KMS-11 (cell line): ENCODE measurements around the gene TDG.

Experiments
- H2AFZ ChIP-seq: fragments of 200-600 bp; sonication (generic); 2 replicates; pipeline ENCODE4 v1.6.1; 2016; ENCODE audit warnings: antibody characterized with exemption, mixed run types, low read depth
- H3K27ac ChIP-seq: fragments of 200-600 bp; sonication (generic); 2 replicates; pipeline ENCODE4 v1.6.1; 2016; ENCODE audit warnings: mild to moderate bottlenecking, mixed run types
- H3K27me3 ChIP-seq: fragments of 200-600 bp; sonication (generic); 2 replicates; pipeline ENCODE4 v1.6.1; 2017; ENCODE audit warnings: mild to moderate bottlenecking, low read depth, mixed run types, moderate library complexity; ENCODE audit not compliant: insufficient read depth
- H3K36me3 ChIP-seq: fragments of 200-600 bp; sonication (generic); 2 replicates; pipeline ENCODE4 v1.6.1; 2017; ENCODE audit warnings: mild to moderate bottlenecking, mixed run types; ENCODE audit not compliant: insufficient read depth
- H3K4me1 ChIP-seq: fragments of 200-600 bp; sonication (generic); 2 replicates; pipeline ENCODE4 v1.6.1; 2016; ENCODE audit warnings: mild to moderate bottlenecking, low read depth, mixed run types; ENCODE audit not compliant: poor library complexity, severe bottlenecking
- H3K4me2 ChIP-seq: fragments of 200-600 bp; sonication (generic); 2 replicates; pipeline ENCODE4 v1.7.0; 2016; ENCODE audit warnings: mild to moderate bottlenecking, mixed run types
- H3K4me3 ChIP-seq: fragments of 200-600 bp; sonication (generic); IDR thresholded peaks from 2 replicates; pipeline ENCODE4 v1.6.1; 2017; ENCODE audit warnings: low read depth, low read length, mixed read lengths; ENCODE audit not compliant: insufficient read depth
- H3K79me2 ChIP-seq: fragments of 200-600 bp; sonication (generic); 2 replicates; pipeline ENCODE4 v1.6.1; 2016; ENCODE audit warnings: low read depth, mixed run types; ENCODE audit not compliant: insufficient read depth
- H3K9ac ChIP-seq: fragments of 200-600 bp; sonication (generic); 2 replicates; pipeline ENCODE4 v1.6.1; 2016; ENCODE audit warnings: mild to moderate bottlenecking, mixed run types
- H4K20me1 ChIP-seq: fragments of 200-600 bp; sonication (generic); 2 replicates; pipeline ENCODE4 v1.6.1; 2016; ENCODE audit warnings: mild to moderate bottlenecking, mixed run types; ENCODE audit not compliant: insufficient read depth
- TF ChIP-seq, protein P1 (sequence below): fragments of 200-600 bp; sonication (generic); conservative IDR thresholded peaks from 2 replicates; pipeline ENCODE4 v1.6.1; 2017; ENCODE audit warnings: low read depth, mild to moderate bottlenecking, antibody characterized with exemption, low read length, moderate library complexity, mixed read lengths

TDG gene

DNA sequence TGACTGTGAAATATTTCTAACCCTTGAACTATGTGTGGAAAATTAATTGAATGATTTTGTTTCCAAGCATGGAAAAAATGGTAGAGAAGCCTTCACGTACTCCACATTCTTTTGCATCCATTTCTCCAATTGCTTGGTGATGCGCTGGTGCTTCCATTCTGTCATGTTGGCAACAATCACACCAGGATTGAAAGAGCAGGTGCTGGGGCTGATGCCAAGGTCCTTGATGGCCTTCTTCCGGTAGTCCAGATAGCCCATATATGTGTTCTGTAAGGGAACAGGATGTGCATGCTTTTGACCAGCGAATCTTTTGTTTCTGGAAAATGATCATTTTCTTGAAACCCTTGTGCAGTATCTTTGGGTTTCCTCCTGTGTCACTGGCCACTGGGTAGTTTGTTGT lies 28.6 kb downstream of the TDG start:
- Histone ChIP-seq H3K79me2 (no peaks in the 10 kb centered on the region), H3K36me3 (no peaks in the 10 kb centered on the region), H3K9ac (no peak overlapping the region), H3K27ac (no peak overlapping the region), H3K4me2 (no peak overlapping the region), H4K20me1 (no peaks in the 10 kb centered on the region), H2AFZ (no peak overlapping the region), H3K27me3 (no peaks in the 10 kb centered on the region), H3K4me1 (no peaks in the 10 kb centered on the region), H3K4me3 (no peak overlapping the region)
- TF ChIP-seq, protein P1, sequence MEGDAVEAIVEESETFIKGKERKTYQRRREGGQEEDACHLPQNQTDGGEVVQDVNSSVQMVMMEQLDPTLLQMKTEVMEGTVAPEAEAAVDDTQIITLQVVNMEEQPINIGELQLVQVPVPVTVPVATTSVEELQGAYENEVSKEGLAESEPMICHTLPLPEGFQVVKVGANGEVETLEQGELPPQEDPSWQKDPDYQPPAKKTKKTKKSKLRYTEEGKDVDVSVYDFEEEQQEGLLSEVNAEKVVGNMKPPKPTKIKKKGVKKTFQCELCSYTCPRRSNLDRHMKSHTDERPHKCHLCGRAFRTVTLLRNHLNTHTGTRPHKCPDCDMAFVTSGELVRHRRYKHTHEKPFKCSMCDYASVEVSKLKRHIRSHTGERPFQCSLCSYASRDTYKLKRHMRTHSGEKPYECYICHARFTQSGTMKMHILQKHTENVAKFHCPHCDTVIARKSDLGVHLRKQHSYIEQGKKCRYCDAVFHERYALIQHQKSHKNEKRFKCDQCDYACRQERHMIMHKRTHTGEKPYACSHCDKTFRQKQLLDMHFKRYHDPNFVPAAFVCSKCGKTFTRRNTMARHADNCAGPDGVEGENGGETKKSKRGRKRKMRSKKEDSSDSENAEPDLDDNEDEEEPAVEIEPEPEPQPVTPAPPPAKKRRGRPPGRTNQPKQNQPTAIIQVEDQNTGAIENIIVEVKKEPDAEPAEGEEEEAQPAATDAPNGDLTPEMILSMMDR, result no peak

DNA sequence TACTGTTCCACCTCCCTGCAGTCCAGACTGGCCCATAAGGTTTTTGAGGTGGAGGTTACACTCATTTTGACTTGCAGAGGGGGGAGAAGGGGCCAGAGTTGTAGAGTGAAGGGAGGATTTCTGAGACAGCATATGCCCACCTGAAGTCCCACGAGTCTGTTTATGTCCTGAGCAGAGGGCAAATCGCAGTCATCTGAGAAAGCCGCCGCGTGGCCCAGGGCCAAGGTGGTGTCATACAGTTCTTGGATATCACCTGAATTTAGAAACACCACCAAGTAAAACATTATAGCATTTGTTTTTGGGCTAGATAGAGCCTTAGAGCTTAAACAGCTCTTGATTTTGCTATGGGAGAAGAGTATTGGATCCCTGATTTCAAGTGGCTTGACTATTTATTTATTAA lies 30.9 kb downstream of the TDG start:
- Histone ChIP-seq H3K4me2 (no peak overlapping the region), H2AFZ (no peak overlapping the region), H3K4me3 (no peak overlapping the region), H4K20me1 (no peaks in the 10 kb centered on the region), H3K27me3 (no peaks in the 10 kb centered on the region), H3K4me1 (no peaks in the 10 kb centered on the region), H3K27ac (no peak overlapping the region), H3K9ac (no peak overlapping the region), H3K36me3 (no peaks in the 10 kb centered on the region), H3K79me2 (no peaks in the 10 kb centered on the region)
- TF ChIP-seq, protein P1, result no peak

DNA sequence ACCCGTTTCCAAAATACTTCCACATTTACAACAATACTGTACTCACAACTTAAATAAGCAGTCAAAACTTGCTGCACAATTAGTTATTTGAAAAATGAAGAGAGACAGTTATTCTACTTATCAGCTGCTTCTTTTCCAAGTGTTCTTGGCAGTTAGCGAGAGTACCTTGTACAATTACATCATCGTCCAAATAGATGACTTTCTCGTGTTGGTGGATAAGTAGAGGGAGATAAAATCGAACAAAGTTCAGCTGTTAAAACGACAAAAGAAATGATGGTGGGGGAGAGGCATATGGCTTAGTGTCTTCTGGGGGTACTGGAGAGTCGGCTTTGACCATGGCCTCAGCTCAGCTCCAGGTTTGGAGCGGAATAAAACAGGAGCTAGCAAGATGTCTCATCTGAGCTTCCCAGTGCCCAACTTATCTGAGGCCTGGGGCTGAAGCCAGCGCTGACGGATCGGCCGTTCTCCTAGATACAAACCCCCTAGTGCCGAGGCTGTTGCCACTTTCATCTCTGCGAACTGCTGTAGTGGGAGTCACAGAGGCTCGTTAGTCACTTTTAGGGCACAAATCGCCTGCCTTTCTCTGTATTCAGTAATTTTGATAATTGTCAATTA lies 31.7 kb downstream of the TDG start:
- Histone ChIP-seq H4K20me1 (no peaks in the 10 kb centered on the region), H3K9ac (no peak overlapping the region), H3K4me2 (no peak overlapping the region), H3K4me1 (no peaks in the 10 kb centered on the region), H3K36me3 (no peaks in the 10 kb centered on the region), H3K79me2 (no peaks in the 10 kb centered on the region), H2AFZ (no peak overlapping the region), H3K27ac (no peak overlapping the region), H3K4me3 (no peak overlapping the region), H3K27me3 (no peaks in the 10 kb centered on the region)
- TF ChIP-seq, protein P1, result no peak

DNA sequence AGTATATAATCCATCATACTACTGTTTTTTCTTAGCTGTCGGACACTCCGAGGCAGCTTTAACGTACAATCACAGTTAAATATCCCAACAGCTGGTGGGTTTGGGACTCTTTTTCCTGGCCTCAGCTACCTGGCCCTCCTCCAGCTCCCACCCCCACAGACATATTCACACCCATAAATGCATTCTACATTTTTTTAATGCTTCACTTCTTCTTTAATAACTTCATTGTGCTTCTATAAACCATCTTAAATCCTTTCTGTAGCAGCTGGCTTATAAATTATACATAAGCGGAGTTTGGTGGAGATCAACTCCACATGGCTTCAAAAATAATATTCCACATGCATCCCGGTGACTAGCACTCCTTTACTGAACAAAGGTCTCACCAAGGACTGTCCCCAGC lies 33.3 kb downstream of the TDG start:
- Histone ChIP-seq H3K4me2 (no peak overlapping the region), H3K4me1 (no peaks in the 10 kb centered on the region), H3K27me3 (no peaks in the 10 kb centered on the region), H3K79me2 (no peaks in the 10 kb centered on the region), H2AFZ (no peak overlapping the region), H3K4me3 (no peak overlapping the region), H4K20me1 (no peaks in the 10 kb centered on the region), H3K27ac (no peak overlapping the region), H3K36me3 (no peaks in the 10 kb centered on the region), H3K9ac (no peak overlapping the region)
- TF ChIP-seq, protein P1, result no peak
